ENCODE data around the gene DAB1.

The DAB1 gene

GRCh38 chr1:57017200-57017599 lies 406.7 kb downstream of the DAB1 start:
- no peaks in the 10 kb centered on the region for H3K9me2 ChIP-seq (ENCODE audit: low read depth, low read length)
- H3K27ac ChIP-seq (ENCODE audit: low read depth, low read length, poor library complexity, severe bottlenecking) = no peak overlapping the region
- no peaks in the 10 kb centered on the region for H3K79me2 ChIP-seq (ENCODE audit: insufficient read depth, low read length)
- H3K4me3 ChIP-seq (ENCODE audit: low read depth, low read length, poor library complexity, severe bottlenecking) = no peak overlapping the region
- no peak for TF ChIP-seq CTCF (IDR thresholded peaks at IDR 0.05; ENCODE audit: low read length)
- TF ChIP-seq EZH2 (IDR thresholded peaks at IDR 0.05; ENCODE audit: borderline replicate concordance, low read length) = no peak
- no peak overlapping the region for H3K9ac ChIP-seq (ENCODE audit: low read length)
- H3K4me2 ChIP-seq (ENCODE audit: low read length) = no peak overlapping the region
- H3K27me3 ChIP-seq (ENCODE audit: insufficient read depth, low read length) = no peaks in the 10 kb centered on the region
- no peaks in the 10 kb centered on the region for H3K9me3 ChIP-seq (ENCODE audit: low read length)
- H3F3A ChIP-seq (ENCODE audit: insufficient read depth, low read length) = no peaks in the 10 kb centered on the region
- no peaks in the 10 kb centered on the region for H4K20me1 ChIP-seq (ENCODE audit: insufficient read depth, low read length)
- H3K4me1 ChIP-seq (ENCODE audit: insufficient read depth, low read length, severe bottlenecking) = no peaks in the 10 kb centered on the region
- no peak overlapping the region for H2AFZ ChIP-seq (ENCODE audit: low read length)
- H3K36me3 ChIP-seq (ENCODE audit: insufficient read depth, low read length) = no peaks in the 10 kb centered on the region

GRCh38 chr1:57015071-57015470 lies 408.8 kb downstream of the DAB1 start:
- H3K79me2 ChIP-seq (ENCODE audit: insufficient read depth, low read length) = no peaks in the 10 kb centered on the region
- no peaks in the 10 kb centered on the region for H3K9me2 ChIP-seq (ENCODE audit: low read depth, low read length)
- H3K4me1 ChIP-seq (ENCODE audit: insufficient read depth, low read length, severe bottlenecking) = no peaks in the 10 kb centered on the region
- no peaks in the 10 kb centered on the region for H4K20me1 ChIP-seq (ENCODE audit: insufficient read depth, low read length)
- H3K9ac ChIP-seq (ENCODE audit: low read length) = no peak overlapping the region
- no peaks in the 10 kb centered on the region for H3F3A ChIP-seq (ENCODE audit: insufficient read depth, low read length)
- H3K9me3 ChIP-seq (ENCODE audit: low read length) = no peaks in the 10 kb centered on the region
- TF ChIP-seq CTCF (IDR thresholded peaks at IDR 0.05; ENCODE audit: low read length) (no peak), EZH2 (IDR thresholded peaks at IDR 0.05; ENCODE audit: borderline replicate concordance, low read length) (no peak)
- no peak overlapping the region for H3K27ac ChIP-seq (ENCODE audit: low read depth, low read length, poor library complexity, severe bottlenecking)
- H3K27me3 ChIP-seq (ENCODE audit: insufficient read depth, low read length) = 0 out of 2 replicates have a peak, but pooled peaks cover 6% of the 10 kb centered on the region
- H3K4me3 ChIP-seq (ENCODE audit: low read depth, low read length, poor library complexity, severe bottlenecking) = no peak overlapping the region
- H3K36me3 ChIP-seq (ENCODE audit: insufficient read depth, low read length) = no peaks in the 10 kb centered on the region
- no peak overlapping the region for H3K4me2 ChIP-seq (ENCODE audit: low read length)
- H2AFZ ChIP-seq (ENCODE audit: low read length) = no peak overlapping the region

GRCh38 chr1:57013522-57013921 lies 410.3 kb downstream of the DAB1 start:
- H3K79me2 ChIP-seq (ENCODE audit: insufficient read depth, low read length) = no peaks in the 10 kb centered on the region
- H3K4me2 ChIP-seq (ENCODE audit: low read length) = no peak overlapping the region
- TF ChIP-seq EZH2 (IDR thresholded peaks at IDR 0.05; ENCODE audit: borderline replicate concordance, low read length) (no peak), CTCF (IDR thresholded peaks at IDR 0.05; ENCODE audit: low read length) (no peak)
- no peaks in the 10 kb centered on the region for H3F3A ChIP-seq (ENCODE audit: insufficient read depth, low read length)
- no peak overlapping the region for H2AFZ ChIP-seq (ENCODE audit: low read length)
- H3K9me2 ChIP-seq (ENCODE audit: low read depth, low read length) = no peaks in the 10 kb centered on the region
- H3K27ac ChIP-seq (ENCODE audit: low read depth, low read length, poor library complexity, severe bottlenecking) = no peak overlapping the region
- no peaks in the 10 kb centered on the region for H3K4me1 ChIP-seq (ENCODE audit: insufficient read depth, low read length, severe bottlenecking)
- 0 out of 2 replicates have a peak, but pooled peaks cover 6% of the 10 kb centered on the region for H3K27me3 ChIP-seq (ENCODE audit: insufficient read depth, low read length)
- H3K9me3 ChIP-seq (ENCODE audit: low read length) = no peaks in the 10 kb centered on the region
- no peaks in the 10 kb centered on the region for H3K36me3 ChIP-seq (ENCODE audit: insufficient read depth, low read length)
- H4K20me1 ChIP-seq (ENCODE audit: insufficient read depth, low read length) = no peaks in the 10 kb centered on the region
- H3K9ac ChIP-seq (ENCODE audit: low read length) = no peak overlapping the region
- H3K4me3 ChIP-seq (ENCODE audit: low read depth, low read length, poor library complexity, severe bottlenecking) = no peak overlapping the region

All from OCI-LY1 (cell line).